ENCODE data around the gene TK1.

DNA sequence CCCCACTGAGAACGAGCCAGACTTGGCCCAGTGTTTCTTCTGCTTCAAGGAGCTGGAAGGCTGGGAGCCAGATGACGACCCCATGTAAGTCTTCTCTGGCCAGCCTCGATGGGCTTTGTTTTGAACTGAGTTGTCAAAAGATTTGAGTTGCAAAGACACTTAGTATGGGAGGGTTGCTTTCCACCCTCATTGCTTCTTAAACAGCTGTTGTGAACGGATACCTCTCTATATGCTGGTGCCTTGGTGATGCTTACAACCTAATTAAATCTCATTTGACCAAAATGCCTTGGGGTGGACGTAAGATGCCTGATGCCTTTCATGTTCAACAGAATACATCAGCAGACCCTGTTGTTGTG is 27.8 kb upstream of the TK1 start:
- TF ChIP-seq POLR2A (IDR thresholded peaks at IDR 0.05): no peak
- TF ChIP-seq, protein P1, sequence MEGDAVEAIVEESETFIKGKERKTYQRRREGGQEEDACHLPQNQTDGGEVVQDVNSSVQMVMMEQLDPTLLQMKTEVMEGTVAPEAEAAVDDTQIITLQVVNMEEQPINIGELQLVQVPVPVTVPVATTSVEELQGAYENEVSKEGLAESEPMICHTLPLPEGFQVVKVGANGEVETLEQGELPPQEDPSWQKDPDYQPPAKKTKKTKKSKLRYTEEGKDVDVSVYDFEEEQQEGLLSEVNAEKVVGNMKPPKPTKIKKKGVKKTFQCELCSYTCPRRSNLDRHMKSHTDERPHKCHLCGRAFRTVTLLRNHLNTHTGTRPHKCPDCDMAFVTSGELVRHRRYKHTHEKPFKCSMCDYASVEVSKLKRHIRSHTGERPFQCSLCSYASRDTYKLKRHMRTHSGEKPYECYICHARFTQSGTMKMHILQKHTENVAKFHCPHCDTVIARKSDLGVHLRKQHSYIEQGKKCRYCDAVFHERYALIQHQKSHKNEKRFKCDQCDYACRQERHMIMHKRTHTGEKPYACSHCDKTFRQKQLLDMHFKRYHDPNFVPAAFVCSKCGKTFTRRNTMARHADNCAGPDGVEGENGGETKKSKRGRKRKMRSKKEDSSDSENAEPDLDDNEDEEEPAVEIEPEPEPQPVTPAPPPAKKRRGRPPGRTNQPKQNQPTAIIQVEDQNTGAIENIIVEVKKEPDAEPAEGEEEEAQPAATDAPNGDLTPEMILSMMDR (IDR thresholded peaks at IDR 0.05): no peak
